GM12878 (cell line): Measurements from ENCODE around the gene ACP3. TPM values are rescaled to one million over a fixed set of nuclear protein-coding genes. Genes with fewer than 3 reads are reported as not detected.
"Not testable (repeated sequence)": the region's sequence is repeated elsewhere in the genome, so short reads cannot be mapped to it uniquely, and the experiment has no call there.

Experiments
- ATAC-seq: fragments of 200-7000 bp; cut with Tn5 transposase; 3 replicates; pipeline ENCODE4 v1.9.1; 2020; ENCODE audit warnings: mild to moderate bottlenecking, moderate library complexity
- BruUV-seq: library from RNA; stranded (reverse); fragments of 400-500 nt; replicated peaks from 2 replicates; lab custom pipeline; 2021; lab: Mats Ljungman, UMichigan
- CTCF ChIA-PET: fragments of 300-600 bp; sonication (Branson Sonifier 250); formaldehyde crosslinking; extraction: SDS; loops from one replicate; lab custom pipeline; 2021; ENCODE audit warnings: inconsistent platforms; lab: Yijun Ruan, JAX
- POLR2A ChIA-PET: fragments of 350-600 bp; formaldehyde crosslinking; extraction: SDS; loops from one replicate; lab custom pipeline; 2021; ENCODE audit warnings: inconsistent platforms; lab: Charles Lee
- RAD21 ChIA-PET: fragments of 300-600 bp; sonication (Branson Sonifier 250); formaldehyde crosslinking; loops from one replicate; lab custom pipeline; 2023; ENCODE audit warnings: antibody characterized with exemption; ENCODE audit not compliant: unreplicated experiment; lab: Charles Lee
- SMC1A ChIA-PET: fragments of 300-600 bp; sonication (Branson Sonifier 250); formaldehyde crosslinking; loops from one replicate; lab custom pipeline; 2023; ENCODE audit not compliant: unreplicated experiment, uncharacterized antibody; lab: Charles Lee
- DNase-seq: peaks from one replicate; pipeline ENCODE4 v3.0.0-alpha.2; 2011; ENCODE audit warnings: low read depth, low spot score
- FAIRE-seq: peaks from 3 replicates; lab custom pipeline; 2011; peaks lifted over from hg19 to GRCh38; lab: Jason Lieb, UNC
- H2AFZ ChIP-seq: 2 replicates; pipeline ENCODE4 v1.6.0; 2011; ENCODE audit warnings: low read depth, low read length, control low read depth; ENCODE audit not compliant: control insufficient read depth
- H3K27ac ChIP-seq: 2 replicates; pipeline ENCODE4 v1.5.1; 2011; ENCODE audit warnings: control low read depth; ENCODE audit not compliant: control insufficient read depth, insufficient read depth
- H3K27me3 ChIP-seq, 2 experiments: replicated peaks in 1 of 2; 2 replicates each; pipeline versions ENCODE4 v1.6.0 to v1.6.1; 2011; ENCODE audit warnings: low read length in 1 of 2; ENCODE audit not compliant: control insufficient read depth in 2 of 2, insufficient read depth in 2 of 2
- H3K36me3 ChIP-seq, 2 experiments: 2 replicates each; pipeline ENCODE4 v1.5.1; 2011; ENCODE audit warnings: low read length in 1 of 2; ENCODE audit not compliant: control insufficient read depth in 2 of 2, insufficient read depth in 2 of 2
- H3K4me1 ChIP-seq: 2 replicates; pipeline ENCODE4 v1.6.1; 2011; ENCODE audit warnings: mild to moderate bottlenecking, low read length, moderate library complexity, mixed read lengths; ENCODE audit not compliant: control insufficient read depth, insufficient read depth
- H3K4me2 ChIP-seq: 2 replicates; pipeline ENCODE4 v1.6.0; 2011; ENCODE audit warnings: control low read depth; ENCODE audit not compliant: control insufficient read depth, insufficient read depth
- H3K4me3 ChIP-seq: fragments of 200-600 bp; sonication (generic); 2 replicates; pipeline ENCODE4 v1.5.1; 2016
- H3K79me2 ChIP-seq: 2 replicates; pipeline ENCODE4 v1.6.0; 2011; ENCODE audit warnings: low read length; ENCODE audit not compliant: control insufficient read depth, insufficient read depth
- H3K9ac ChIP-seq: 2 replicates; pipeline ENCODE4 v1.8.0; 2011; ENCODE audit warnings: low read length, control low read depth, mixed read lengths; ENCODE audit not compliant: control insufficient read depth, insufficient read depth
- H3K9me3 ChIP-seq: replicated peaks from 3 replicates; pipeline ENCODE4 v1.5.1; 2011; ENCODE audit warnings: mild to moderate bottlenecking, low read length; ENCODE audit not compliant: control insufficient read depth, insufficient read depth
- H4K20me1 ChIP-seq: 2 replicates; pipeline ENCODE4 v1.6.0; 2011; ENCODE audit not compliant: control insufficient read depth, insufficient read depth
- CHD2 ChIP-seq: IDR thresholded peaks from 2 replicates; pipeline ENCODE4 v1.6.1; 2011; ENCODE audit warnings: low read depth, low read length, improper control_type of control experiment, borderline replicate concordance
- GABPA ChIP-seq: IDR thresholded peaks from 2 replicates; pipeline ENCODE4 v1.6.1; 2014; ENCODE audit warnings: antibody characterized with exemption, low read depth, mild to moderate bottlenecking, inconsistent platforms
- HCFC1 ChIP-seq: fragments of 150-350 bp; IDR thresholded peaks from 2 replicates; pipeline ENCODE4 v1.6.1; 2014; ENCODE audit warnings: low read length
- IKZF1 ChIP-seq: fragments of 450-650 bp; conservative IDR thresholded peaks from 2 replicates; pipeline ENCODE4 v1.6.1; 2017; ENCODE audit warnings: antibody characterized with exemption, mild to moderate bottlenecking
- SREBF2 ChIP-seq: IDR thresholded peaks from 2 replicates; pipeline ENCODE4 v1.6.1; 2012; ENCODE audit warnings: mild to moderate bottlenecking, low read length
- ZNF274 ChIP-seq: IDR thresholded peaks from one replicate; pipeline ENCODE4 v1.8.0; 2011; ENCODE audit not compliant: insufficient read length, insufficient read depth
- whole genome bisulfite sequencing: methylation state at CpG from one replicate; pipeline ENCODE4 v1.1.6; 2016; ENCODE audit warnings: low lambda C conversion rate; ENCODE audit not compliant: insufficient replicate concordance, insufficient coverage; ENCODE audit errors: missing lambda C conversion rate; 5-methylcytosine and 5-hydroxymethylcytosine counted together
- in situ Hi-C: fragments of 300-500 bp; cut with MboI; formaldehyde crosslinking; loops from 9 replicates; pipeline ENCODE4 v1.14.3; 2018; ENCODE audit warnings: mixed read lengths
- intact Hi-C: fragments of 100-400 bp; cut with micrococcal nuclease; formaldehyde crosslinking; loops from one replicate; pipeline ENCODE4 v1.14.2; 2022; ENCODE audit not compliant: unreplicated experiment
- polyA plus RNA-seq, 11 experiments: library from polyadenylated mRNA; depleted of rRNA in 4 of 11; unstranded in 6 of 11; stranded (reverse) in 5 of 11; fragments of >200 nt; fragmentation: Nextera tagmentation in 4 of 11; fragmentation: Illumina TruSeq in 1 of 11; extraction: Ambion mirVana in 4 of 11; extraction: Trizol in 1 of 11; gene quantifications; 1 replicate in 1 of 11; 2 replicates in 10 of 11; pipeline versions ENCODE4 v1.2.1 to v1.2.3, GENCODE V29; 2011 to 2016; ENCODE audit warnings: inconsistent platforms in 2 of 11, missing spikeins in 2 of 11, low read depth in 1 of 11
- total RNA-seq, 4 experiments: library from RNA; depleted of rRNA in 3 of 4; stranded (reverse); fragments of >200 nt in 3 of 4; fragmentation: Illumina TruSeq in 1 of 4; extraction: Trizol in 1 of 4; gene quantifications; 2 replicates each; pipeline versions ENCODE4 v1.2.1 to v1.2.3, GENCODE V29; 2013 to 2021
- TF ChIP-seq, protein P1 (sequence below): fragments of 450-650 bp; IDR thresholded peaks from 2 replicates; pipeline ENCODE4 v1.6.1; 2016; ENCODE audit warnings: mild to moderate bottlenecking, moderate library complexity, borderline replicate concordance
- TF ChIP-seq, protein P2 (sequence below): IDR thresholded peaks from 2 replicates; pipeline ENCODE4 v1.6.1; 2012; ENCODE audit warnings: mild to moderate bottlenecking, low read depth, low read length

The ACP3 gene
- total and polyA plus RNA-seq, 10 of the 15 experiments (the other 5 are each of a cell fraction or from before 2014, with no cell fraction given): 0.05 to 0.41 TPM; not detected in 8

DNA sequence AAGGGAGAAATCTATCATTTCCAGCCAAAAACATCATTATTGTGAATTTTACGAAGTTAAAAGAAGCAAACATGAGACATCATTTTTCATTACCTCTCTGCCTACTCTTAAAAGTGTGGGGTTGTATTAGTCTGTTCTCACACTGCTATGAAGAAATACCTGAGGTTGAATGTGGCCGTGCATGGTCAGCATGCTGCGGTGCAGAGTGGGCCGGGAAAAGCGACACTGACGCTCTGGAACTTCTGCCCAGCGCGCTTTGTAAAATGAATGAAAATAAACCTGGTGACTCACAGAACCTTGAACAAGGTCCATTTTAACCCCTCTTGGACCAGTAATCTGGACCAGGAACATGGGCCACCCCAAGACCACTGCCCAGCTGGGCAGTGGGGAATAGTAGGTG is 69.1 kb downstream of the ACP3 start:
- no TSS peak for BruUV-seq
- Histone ChIP-seq H3K9me3 (peaks cover 3% of the 10 kb centered on the region; the same call in 2 of the 3 replicates), H3K27me3 (no peaks in the 10 kb centered on the region; a peak in 1 of 4 replicates), H3K36me3 (no peaks in the 10 kb centered on the region), H3K27ac (no peak overlapping the region), H4K20me1 (no peaks in the 10 kb centered on the region), H3K9ac (no peak overlapping the region), H3K4me2 (no peak overlapping the region), H2AFZ (no peak overlapping the region), H3K4me1 (no peaks in the 10 kb centered on the region), H3K79me2 (no peaks in the 10 kb centered on the region), H3K4me3 (no peak overlapping the region)
- in situ Hi-C loops: no loop called here
- ChIA-PET POLR2A (no interaction called here), RAD21 (no interaction called here), SMC1A (no interaction called here), CTCF (interaction anchor here (1.9 kb wide), 1 partner anchor 13 kb away, joined by 6 read pairs; no protein-coding TSS in a partner anchor)
- DNase-seq (no peak), ATAC-seq (no peak), FAIRE-seq (no peak)
- TF ChIP-seq, protein P1, sequence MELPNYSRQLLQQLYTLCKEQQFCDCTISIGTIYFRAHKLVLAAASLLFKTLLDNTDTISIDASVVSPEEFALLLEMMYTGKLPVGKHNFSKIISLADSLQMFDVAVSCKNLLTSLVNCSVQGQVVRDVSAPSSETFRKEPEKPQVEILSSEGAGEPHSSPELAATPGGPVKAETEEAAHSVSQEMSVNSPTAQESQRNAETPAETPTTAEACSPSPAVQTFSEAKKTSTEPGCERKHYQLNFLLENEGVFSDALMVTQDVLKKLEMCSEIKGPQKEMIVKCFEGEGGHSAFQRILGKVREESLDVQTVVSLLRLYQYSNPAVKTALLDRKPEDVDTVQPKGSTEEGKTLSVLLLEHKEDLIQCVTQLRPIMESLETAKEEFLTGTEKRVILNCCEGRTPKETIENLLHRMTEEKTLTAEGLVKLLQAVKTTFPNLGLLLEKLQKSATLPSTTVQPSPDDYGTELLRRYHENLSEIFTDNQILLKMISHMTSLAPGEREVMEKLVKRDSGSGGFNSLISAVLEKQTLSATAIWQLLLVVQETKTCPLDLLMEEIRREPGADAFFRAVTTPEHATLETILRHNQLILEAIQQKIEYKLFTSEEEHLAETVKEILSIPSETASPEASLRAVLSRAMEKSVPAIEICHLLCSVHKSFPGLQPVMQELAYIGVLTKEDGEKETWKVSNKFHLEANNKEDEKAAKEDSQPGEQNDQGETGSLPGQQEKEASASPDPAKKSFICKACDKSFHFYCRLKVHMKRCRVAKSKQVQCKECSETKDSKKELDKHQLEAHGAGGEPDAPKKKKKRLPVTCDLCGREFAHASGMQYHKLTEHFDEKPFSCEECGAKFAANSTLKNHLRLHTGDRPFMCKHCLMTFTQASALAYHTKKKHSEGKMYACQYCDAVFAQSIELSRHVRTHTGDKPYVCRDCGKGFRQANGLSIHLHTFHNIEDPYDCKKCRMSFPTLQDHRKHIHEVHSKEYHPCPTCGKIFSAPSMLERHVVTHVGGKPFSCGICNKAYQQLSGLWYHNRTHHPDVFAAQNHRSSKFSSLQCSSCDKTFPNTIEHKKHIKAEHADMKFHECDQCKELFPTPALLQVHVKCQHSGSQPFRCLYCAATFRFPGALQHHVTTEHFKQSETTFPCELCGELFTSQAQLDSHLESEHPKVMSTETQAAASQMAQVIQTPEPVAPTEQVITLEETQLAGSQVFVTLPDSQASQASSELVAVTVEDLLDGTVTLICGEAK: no peak
- TF ChIP-seq SREBF2 (no peak), IKZF1 (no peak), GABPA (no peak), ZNF274 (no peak), HCFC1 (no peak), CHD2 (no peak)
- TF ChIP-seq, protein P2, sequence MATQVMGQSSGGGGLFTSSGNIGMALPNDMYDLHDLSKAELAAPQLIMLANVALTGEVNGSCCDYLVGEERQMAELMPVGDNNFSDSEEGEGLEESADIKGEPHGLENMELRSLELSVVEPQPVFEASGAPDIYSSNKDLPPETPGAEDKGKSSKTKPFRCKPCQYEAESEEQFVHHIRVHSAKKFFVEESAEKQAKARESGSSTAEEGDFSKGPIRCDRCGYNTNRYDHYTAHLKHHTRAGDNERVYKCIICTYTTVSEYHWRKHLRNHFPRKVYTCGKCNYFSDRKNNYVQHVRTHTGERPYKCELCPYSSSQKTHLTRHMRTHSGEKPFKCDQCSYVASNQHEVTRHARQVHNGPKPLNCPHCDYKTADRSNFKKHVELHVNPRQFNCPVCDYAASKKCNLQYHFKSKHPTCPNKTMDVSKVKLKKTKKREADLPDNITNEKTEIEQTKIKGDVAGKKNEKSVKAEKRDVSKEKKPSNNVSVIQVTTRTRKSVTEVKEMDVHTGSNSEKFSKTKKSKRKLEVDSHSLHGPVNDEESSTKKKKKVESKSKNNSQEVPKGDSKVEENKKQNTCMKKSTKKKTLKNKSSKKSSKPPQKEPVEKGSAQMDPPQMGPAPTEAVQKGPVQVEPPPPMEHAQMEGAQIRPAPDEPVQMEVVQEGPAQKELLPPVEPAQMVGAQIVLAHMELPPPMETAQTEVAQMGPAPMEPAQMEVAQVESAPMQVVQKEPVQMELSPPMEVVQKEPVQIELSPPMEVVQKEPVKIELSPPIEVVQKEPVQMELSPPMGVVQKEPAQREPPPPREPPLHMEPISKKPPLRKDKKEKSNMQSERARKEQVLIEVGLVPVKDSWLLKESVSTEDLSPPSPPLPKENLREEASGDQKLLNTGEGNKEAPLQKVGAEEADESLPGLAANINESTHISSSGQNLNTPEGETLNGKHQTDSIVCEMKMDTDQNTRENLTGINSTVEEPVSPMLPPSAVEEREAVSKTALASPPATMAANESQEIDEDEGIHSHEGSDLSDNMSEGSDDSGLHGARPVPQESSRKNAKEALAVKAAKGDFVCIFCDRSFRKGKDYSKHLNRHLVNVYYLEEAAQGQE: no peak
- WGBS: 95% methylated on average over 8 of the region's 8 CpGs
- intact Hi-C loops: no loop called here

GRCh38 chr3:132392675-132393074 is 75.5 kb downstream of the ACP3 start:
- DNase-seq, CTCF ChIA-PET, BruUV-seq, H3K36me3 ChIP-seq, FAIRE-seq, POLR2A ChIA-PET, H3K4me3 ChIP-seq, in situ Hi-C loops, RAD21 ChIA-PET, H3K4me1 ChIP-seq, H3K9ac ChIP-seq, H3K27me3 ChIP-seq, H2AFZ ChIP-seq, H3K4me2 ChIP-seq, H3K27ac ChIP-seq, H3K9me3 ChIP-seq, H4K20me1 ChIP-seq, H3K79me2 ChIP-seq: not testable (repeated sequence)
- peak; percentile 54; the same call in 2 of the 3 replicates for ATAC-seq
- SMC1A ChIA-PET: interaction anchor here (1.0 to 1.4 kb wide), 3 partner anchors 18 to 48 kb away, joined by 3 to 5 read pairs (median 3); no protein-coding TSS in a partner anchor
- intact Hi-C loops: loop anchor here (10.0 kb wide), 1 partner anchor 358 kb away; the partner anchor contains the start of gene CPNE4
- WGBS: 0% methylated on average over 1 of the region's 1 CpG
